CD14-positive monocyte (primary cell): Measurements from ENCODE around the gene CAMKK2. TPM values are rescaled to one million over a fixed set of nuclear protein-coding genes. Genes with fewer than 3 reads are reported as not detected.

Source experiments
- DNase-seq, 3 donors: peaks; one replicate each; pipeline ENCODE4 v3.0.0-alpha.2; 2011 to 2022
- H2AFZ ChIP-seq: 2 replicates; pipeline ENCODE4 v1.6.0; 2012; ENCODE audit warnings: mild to moderate bottlenecking, low read depth, low read length, inconsistent platforms; ENCODE audit not compliant: insufficient read depth, poor library complexity, severe bottlenecking
- H3K27ac ChIP-seq, 2 donors: 1 replicate in 1 of 2; 2 replicates in 1 of 2; pipeline ENCODE4 v1.5.1; 2012 to 2013; ENCODE audit warnings: low read length in 2 of 2, control low read depth in 1 of 2, inconsistent platforms in 1 of 2, low read depth in 1 of 2, mild to moderate bottlenecking in 1 of 2
- H3K27me3 ChIP-seq, 2 donors: one replicate each; pipeline versions ENCODE4 v1.6.0 to v1.6.1; 2011 to 2013; ENCODE audit warnings: low read length in 2 of 2; ENCODE audit not compliant: control insufficient read depth in 2 of 2, insufficient read depth in 2 of 2
- H3K36me3 ChIP-seq, 2 donors: replicated peaks in 1 of 2; 1 replicate in 1 of 2; 2 replicates in 1 of 2; pipeline versions ENCODE4 v1.5.1 to v1.6.1; 2012 to 2013; ENCODE audit warnings: low read length in 2 of 2, control low read depth in 1 of 2, inconsistent platforms in 1 of 2, mild to moderate bottlenecking in 1 of 2; ENCODE audit not compliant: insufficient read depth in 2 of 2, control insufficient read depth in 1 of 2
- H3K4me1 ChIP-seq, 2 donors: 1 replicate in 1 of 2; 2 replicates in 1 of 2; pipeline versions ENCODE4 v1.5.1 to v1.6.1; 2012 to 2013; ENCODE audit warnings: low read length in 2 of 2, control low read depth in 1 of 2, inconsistent platforms in 1 of 2, mild to moderate bottlenecking in 1 of 2, moderate library complexity in 1 of 2; ENCODE audit not compliant: insufficient read depth in 2 of 2, control insufficient read depth in 1 of 2
- H3K4me2 ChIP-seq: replicated peaks from 2 replicates; pipeline ENCODE3; 2012; ENCODE audit warnings: low read length, moderate library complexity, mild to moderate bottlenecking; ENCODE audit not compliant: poor library complexity, severe bottlenecking; ENCODE audit errors: extremely low read depth
- H3K4me3 ChIP-seq, 3 experiments: fragments of 200-600 bp in 1 of 3; sonication (generic) in 1 of 3; replicated peaks in 1 of 3; 1 replicate in 2 of 3; 2 replicates in 1 of 3; pipeline ENCODE4 v1.5.1; 2011 to 2013; ENCODE audit warnings: low read length in 3 of 3, mild to moderate bottlenecking in 3 of 3, control low read depth in 2 of 3, low read depth in 2 of 3, inconsistent platforms in 1 of 3, moderate library complexity in 1 of 3
- H3K79me2 ChIP-seq: 2 replicates; pipeline ENCODE4 v1.6.0; 2012; ENCODE audit warnings: mild to moderate bottlenecking, control low read depth, inconsistent platforms, low read length, moderate library complexity; ENCODE audit not compliant: insufficient read depth
- H3K9ac ChIP-seq: 2 replicates; pipeline ENCODE4 v1.6.0; 2017; ENCODE audit warnings: low read length, mild to moderate bottlenecking; ENCODE audit not compliant: insufficient read depth, poor library complexity, severe bottlenecking
- H3K9me3 ChIP-seq, 2 donors: replicated peaks in 1 of 2; 1 replicate in 1 of 2; 2 replicates in 1 of 2; pipeline versions ENCODE4 v1.5.1 to v1.6.1; 2012 to 2013; ENCODE audit warnings: low read length in 2 of 2, control low read depth in 1 of 2; ENCODE audit not compliant: control insufficient read depth in 1 of 2, insufficient read depth in 1 of 2
- H4K20me1 ChIP-seq: 2 replicates; pipeline ENCODE4 v1.6.0; 2012; ENCODE audit warnings: mild to moderate bottlenecking, low read length, control low read depth, moderate library complexity; ENCODE audit not compliant: insufficient read depth
- H3K27ac Mint-ChIP-seq, 7 donors: one replicate each; pipeline ENCODE4 v1.8.0; 2020; ENCODE audit warnings: mild to moderate bottlenecking in 7 of 7, mixed read lengths in 7 of 7, moderate library complexity in 6 of 7, inconsistent platforms in 2 of 7
- H3K27me3 Mint-ChIP-seq, 3 donors: one replicate each; pipeline ENCODE4 v1.8.0; 2021 to 2022; ENCODE audit warnings: low read depth in 3 of 3, mild to moderate bottlenecking in 3 of 3, mixed read lengths in 3 of 3, moderate library complexity in 3 of 3, inconsistent platforms in 1 of 3
- H3K36me3 Mint-ChIP-seq, 2 donors: one replicate each; pipeline ENCODE4 v1.8.0; 2020; ENCODE audit warnings: mixed read lengths in 2 of 2, inconsistent platforms in 1 of 2, mild to moderate bottlenecking in 1 of 2
- H3K4me1 Mint-ChIP-seq: one replicate; pipeline ENCODE4 v1.8.0; 2020; ENCODE audit warnings: mild to moderate bottlenecking, mixed read lengths
- H3K4me3 Mint-ChIP-seq, 2 donors: one replicate each; pipeline ENCODE4 v1.8.0; 2020; ENCODE audit warnings: mild to moderate bottlenecking in 2 of 2, mixed read lengths in 2 of 2, moderate library complexity in 1 of 2
- H3K9me3 Mint-ChIP-seq, 7 donors: one replicate each; pipeline ENCODE4 v1.8.0; 2020 to 2022; ENCODE audit warnings: mixed read lengths in 7 of 7, mild to moderate bottlenecking in 6 of 7, moderate library complexity in 6 of 7, inconsistent platforms in 2 of 7
- whole genome bisulfite sequencing: methylation state at CpG from one replicate; pipeline ENCODE4 v1.1.5; 2013; ENCODE audit warnings: missing lambda C conversion rate; ENCODE audit not compliant: insufficient coverage; 5-methylcytosine and 5-hydroxymethylcytosine counted together
- intact Hi-C, 2 donors: fragments of 100-400 bp; cut with micrococcal nuclease; formaldehyde crosslinking; loops; one replicate each; pipeline versions ENCODE4 v1.15.0 to v1.15.1; 2023
- polyA plus RNA-seq, 3 donors: library from polyadenylated mRNA; depleted of rRNA in 1 of 3; unstranded in 2 of 3; stranded (reverse) in 1 of 3; fragments of 300-500 nt in 2 of 3; fragments of >200 nt in 1 of 3; fragmentation: Illumina TruSeq in 2 of 3; gene quantifications; 1 replicate in 2 of 3; 2 replicates in 1 of 3; pipeline ENCODE4 v1.2.3, GENCODE V29; 2012 to 2021
- TF ChIP-seq, protein P1 (sequence below): fragments of 200-600 bp; IDR thresholded peaks from one replicate; pipeline ENCODE4 v1.8.0; 2022; ENCODE audit warnings: antibody characterized with exemption, mild to moderate bottlenecking

CAMKK2 gene
- polyA plus RNA-seq, 3 donors = 55.6 to 71.4 (median 71.0) TPM

DNA sequence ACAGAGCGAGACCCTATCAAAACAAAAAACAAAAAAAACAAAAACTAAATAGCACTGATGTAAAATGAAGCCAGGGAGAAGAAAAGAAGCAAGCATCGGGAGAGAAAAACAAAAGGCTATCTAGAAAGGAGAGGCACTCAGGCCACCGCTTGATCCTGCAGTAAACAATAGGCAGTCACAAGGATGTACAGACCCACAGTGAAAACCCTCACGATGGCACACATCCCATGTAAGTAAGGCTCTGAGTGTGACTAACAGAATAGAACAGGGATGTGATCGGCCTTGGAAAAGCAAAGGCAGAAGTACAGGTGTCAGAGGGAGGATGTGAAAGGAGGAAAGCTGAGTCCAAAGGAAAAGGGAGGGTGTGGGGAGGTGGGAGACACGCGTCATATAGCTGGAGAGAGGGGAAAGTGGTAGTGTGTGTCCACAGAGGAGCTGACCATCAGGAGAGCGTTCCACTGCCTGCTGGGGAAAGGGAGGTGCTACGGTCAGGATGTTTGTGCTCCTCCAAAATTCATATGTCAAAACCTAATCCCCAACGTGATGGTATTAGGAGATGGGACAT lies 31.5 kb downstream of the CAMKK2 start:
- Histone ChIP-seq H3K79me2 (peaks cover 18% of the 10 kb centered on the region), H2AFZ (no peak overlapping the region), H3K36me3 (peaks cover 95 to 98% of the 10 kb centered on the region in 2 donors), H3K4me3 (no peak overlapping the region), H3K27me3 (no peaks in the 10 kb centered on the region), H3K9me3 (no peaks in the 10 kb centered on the region), H4K20me1 (peaks cover 85% of the 10 kb centered on the region), H3K9ac (no peak overlapping the region), H3K4me2 (no peak overlapping the region), H3K4me1 (no peaks in the 10 kb centered on the region), H3K27ac (no peak overlapping the region)
- no peaks in the 10 kb centered on the region for H3K4me1 Mint-ChIP-seq
- H3K36me3 Mint-ChIP-seq = peaks cover 77 to 94% of the 10 kb centered on the region in 2 donors
- no peak overlapping the region for H3K4me3 Mint-ChIP-seq
- TF ChIP-seq, protein P1, sequence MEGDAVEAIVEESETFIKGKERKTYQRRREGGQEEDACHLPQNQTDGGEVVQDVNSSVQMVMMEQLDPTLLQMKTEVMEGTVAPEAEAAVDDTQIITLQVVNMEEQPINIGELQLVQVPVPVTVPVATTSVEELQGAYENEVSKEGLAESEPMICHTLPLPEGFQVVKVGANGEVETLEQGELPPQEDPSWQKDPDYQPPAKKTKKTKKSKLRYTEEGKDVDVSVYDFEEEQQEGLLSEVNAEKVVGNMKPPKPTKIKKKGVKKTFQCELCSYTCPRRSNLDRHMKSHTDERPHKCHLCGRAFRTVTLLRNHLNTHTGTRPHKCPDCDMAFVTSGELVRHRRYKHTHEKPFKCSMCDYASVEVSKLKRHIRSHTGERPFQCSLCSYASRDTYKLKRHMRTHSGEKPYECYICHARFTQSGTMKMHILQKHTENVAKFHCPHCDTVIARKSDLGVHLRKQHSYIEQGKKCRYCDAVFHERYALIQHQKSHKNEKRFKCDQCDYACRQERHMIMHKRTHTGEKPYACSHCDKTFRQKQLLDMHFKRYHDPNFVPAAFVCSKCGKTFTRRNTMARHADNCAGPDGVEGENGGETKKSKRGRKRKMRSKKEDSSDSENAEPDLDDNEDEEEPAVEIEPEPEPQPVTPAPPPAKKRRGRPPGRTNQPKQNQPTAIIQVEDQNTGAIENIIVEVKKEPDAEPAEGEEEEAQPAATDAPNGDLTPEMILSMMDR = no peak
- H3K27ac Mint-ChIP-seq = peak overlapping the region in 5 of 7 donors; percentile 6 to 85 (median 58)
- intact Hi-C loops = no loop called here
- H3K27me3 Mint-ChIP-seq = peaks cover 0 to 1% (median 0%) of the 10 kb centered on the region in 3 donors
- 100% methylated on average over 4 of the region's 10 CpGs for WGBS
- H3K9me3 Mint-ChIP-seq = no peaks in the 10 kb centered on the region
- no peak for DNase-seq

DNA sequence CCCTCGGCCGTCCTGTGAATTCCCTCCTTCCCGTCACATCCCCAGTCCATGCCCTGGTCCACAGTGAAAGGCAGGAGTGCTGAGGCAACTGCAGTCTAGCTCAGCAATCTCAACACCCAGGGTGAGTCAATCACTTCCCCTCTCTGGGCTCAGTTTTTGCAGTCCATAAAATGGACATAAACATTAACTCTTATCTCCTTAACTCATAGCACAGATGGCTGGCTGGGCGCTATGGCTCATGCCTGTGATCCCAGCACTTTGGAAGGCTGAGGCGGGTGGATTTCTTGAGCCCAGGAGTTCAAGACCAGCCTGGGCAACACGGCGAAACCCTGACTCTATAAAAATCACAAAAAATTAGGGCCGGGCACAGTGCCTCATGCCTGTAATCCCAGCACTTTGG lies 32.4 kb downstream of the CAMKK2 start:
- H3K4me1 Mint-ChIP-seq = no peaks in the 10 kb centered on the region
- intact Hi-C loops = no loop called here

More for the DNA sequence above, 32.4 kb downstream of the CAMKK2 start:
- Mint-ChIP-seq H3K9me3 (no peaks in the 10 kb centered on the region), H3K36me3 (peaks cover 77 to 94% of the 10 kb centered on the region in 2 donors), H3K27me3 (peaks cover 0 to 1% (median 0%) of the 10 kb centered on the region in 3 donors), H3K4me3 (no peak overlapping the region), H3K27ac (peak overlapping the region in 2 of 7 donors; percentile 50 to 61)
- WGBS = 100% methylated on average over 2 of the region's 8 CpGs
- peaks cover 85% of the 10 kb centered on the region for H4K20me1 ChIP-seq
- TF ChIP-seq, protein P1 = no peak
- no peak overlapping the region for H3K4me3 ChIP-seq
- no peak overlapping the region for H3K9ac ChIP-seq
- no peaks in the 10 kb centered on the region for H3K4me1 ChIP-seq
- no peaks in the 10 kb centered on the region for H3K27me3 ChIP-seq
- H3K36me3 ChIP-seq = peaks cover 95 to 98% of the 10 kb centered on the region in 2 donors
- H3K27ac ChIP-seq = peak overlapping the region in 1 of 2 donors; percentile 20
- no peak overlapping the region for H2AFZ ChIP-seq
- DNase-seq = no peak
- H3K9me3 ChIP-seq = no peaks in the 10 kb centered on the region
- no peak overlapping the region for H3K4me2 ChIP-seq
- H3K79me2 ChIP-seq = peaks cover 9% of the 10 kb centered on the region
